Measurements from ENCODE around the gene LTBP4. TPM values are rescaled to one million over a fixed set of nuclear protein-coding genes. Genes with fewer than 3 reads are reported as not detected.

LTBP4 gene
- total and polyA plus RNA-seq, 2 donors (not counting 1 experiment from before 2014, with no cell fraction given) = 81.2 to 105 TPM

- Histone ChIP-seq H3K4me1 (ENCODE audit: control insufficient read depth in 2 of 2, insufficient read depth in 2 of 2, low read length in 2 of 2) (peaks cover 27 to 32% of the 10 kb centered on the region in 2 donors), H3K27ac (ENCODE audit: low read length in 2 of 2) (no peak overlapping the region), H2AFZ (ENCODE audit: insufficient read depth, low read depth, low read length, poor library complexity, severe bottlenecking) (no peak overlapping the region), H3K9me3 (ENCODE audit: control extremely low read depth in 1 of 3, control insufficient read depth in 2 of 3, insufficient read depth in 1 of 3, low read length in 2 of 3) (peaks cover 0 to 18% (median 2%) of the 10 kb centered on the region in 3 donors), H3K27me3 (replicated peaks in 1 of 4; ENCODE audit: control extremely low read depth in 1 of 4, control insufficient read depth in 3 of 4, insufficient read depth in 4 of 4, low read length in 3 of 4) (peaks cover 0 to 40% (median 23%) of the 10 kb centered on the region in 4 experiments), H3K4me3 (ENCODE audit: control extremely low read depth in 1 of 5, extremely low read depth in 1 of 5, insufficient read depth in 1 of 5, low read depth in 2 of 5, low read length in 4 of 5) (no peak overlapping the region), H4K20me1 (ENCODE audit: control insufficient read depth, insufficient read depth, low read length, poor library complexity, severe bottlenecking) (no peaks in the 10 kb centered on the region), H3K4me2 (replicated peaks; ENCODE audit: low read depth, low read length, poor library complexity, severe bottlenecking) (no peak overlapping the region), H3K36me3 (replicated peaks in 1 of 2; ENCODE audit: control extremely low read depth in 1 of 2, control insufficient read depth in 1 of 2, extremely low read depth in 1 of 2, insufficient read depth in 2 of 2, low read length in 1 of 2) (peaks cover 0 to 5% of the 10 kb centered on the region in 2 experiments), H3K9ac (ENCODE audit: low read length) (no peak overlapping the region), H3K79me2 (ENCODE audit: control insufficient read depth, insufficient read depth, low read length) (no peaks in the 10 kb centered on the region)
- Mint-ChIP-seq H3K9me3 (ENCODE audit: insufficient read depth) (no peaks in the 10 kb centered on the region), H3K27me3 (peaks cover 23% of the 10 kb centered on the region), H3K27ac (no peak overlapping the region), H3K4me3 (no peak overlapping the region), H3K4me1 (peaks cover 20% of the 10 kb centered on the region)
- TF ChIP-seq EZH2 (IDR thresholded peaks at IDR 0.05; ENCODE audit: borderline replicate concordance, insufficient read depth, low read depth, low read length, poor library complexity, severe bottlenecking) (no peak), CTCF (IDR thresholded peaks at IDR 0.05) (no peak)
- DNase-seq = peak; percentile 5
- 58% methylated on average over 13 of the region's 13 CpGs for WGBS (ENCODE audit: insufficient coverage)
- POLR2A ChIA-PET = no interaction called here
- CTCF ChIA-PET = interaction anchor here (0.5 to 2.0 kb wide), 3 partner anchors 27 to 44 kb away, joined by 3 to 7 read pairs (median 3); no protein-coding TSS in a partner anchor
- intact Hi-C loops (cut with micrococcal nuclease) = no loop called here
- no peak for ATAC-seq (ENCODE audit: low read depth)
Measured at GRCh38 chr19:40594657-40595091, 6.5 kb upstream of the LTBP4 start.

- intact Hi-C loops (cut with micrococcal nuclease) = no loop called here
- Histone ChIP-seq H3K9me3 (ENCODE audit: control extremely low read depth in 1 of 3, control insufficient read depth in 2 of 3, insufficient read depth in 1 of 3, low read length in 2 of 3) (peaks cover 0 to 28% (median 2%) of the 10 kb centered on the region in 3 donors), H3K27me3 (replicated peaks in 1 of 4; ENCODE audit: control extremely low read depth in 1 of 4, control insufficient read depth in 3 of 4, insufficient read depth in 4 of 4, low read length in 3 of 4) (peaks cover 0 to 58% (median 35%) of the 10 kb centered on the region in 4 experiments), H3K36me3 (replicated peaks in 1 of 2; ENCODE audit: control extremely low read depth in 1 of 2, control insufficient read depth in 1 of 2, extremely low read depth in 1 of 2, insufficient read depth in 2 of 2, low read length in 1 of 2) (no peaks in the 10 kb centered on the region), H3K79me2 (ENCODE audit: control insufficient read depth, insufficient read depth, low read length) (no peaks in the 10 kb centered on the region), H3K4me1 (ENCODE audit: control insufficient read depth in 2 of 2, insufficient read depth in 2 of 2, low read length in 2 of 2) (peaks cover 46 to 49% of the 10 kb centered on the region in 2 donors), H3K4me2 (replicated peaks; ENCODE audit: low read depth, low read length, poor library complexity, severe bottlenecking) (peak overlapping the region; percentile 65), H4K20me1 (ENCODE audit: control insufficient read depth, insufficient read depth, low read length, poor library complexity, severe bottlenecking) (no peaks in the 10 kb centered on the region), H3K4me3 (ENCODE audit: control extremely low read depth in 1 of 5, extremely low read depth in 1 of 5, insufficient read depth in 1 of 5, low read depth in 2 of 5, low read length in 4 of 5) (no peak overlapping the region), H3K27ac (ENCODE audit: low read length in 2 of 2) (no peak overlapping the region), H3K9ac (ENCODE audit: low read length) (no peak overlapping the region), H2AFZ (ENCODE audit: insufficient read depth, low read depth, low read length, poor library complexity, severe bottlenecking) (peak overlapping the region; percentile 16)
- Mint-ChIP-seq H3K9me3 (ENCODE audit: insufficient read depth) (no peaks in the 10 kb centered on the region), H3K27me3 (peaks cover 32% of the 10 kb centered on the region), H3K27ac (no peak overlapping the region), H3K4me1 (peaks cover 31% of the 10 kb centered on the region), H3K4me3 (peak overlapping the region; percentile 16)
- ATAC-seq (ENCODE audit: low read depth) (no peak), DNase-seq (peak; percentile 29)
- ChIA-PET CTCF (interaction anchor here (1.3 to 4.9 kb wide), 3 partner anchors 48 to 292 kb away, joined by 5 to 32 read pairs (median 22); no protein-coding TSS in a partner anchor), POLR2A (interaction anchor here (0.6 kb wide), 1 partner anchor 1194 kb away, joined by 10 read pairs; no protein-coding TSS in a partner anchor)
- WGBS (ENCODE audit: insufficient coverage) = 10% methylated on average over 46 of the region's 53 CpGs
- no peak for TF ChIP-seq EZH2 (IDR thresholded peaks at IDR 0.05; ENCODE audit: borderline replicate concordance, insufficient read depth, low read depth, low read length, poor library complexity, severe bottlenecking)
- no peak for TF ChIP-seq CTCF (IDR thresholded peaks at IDR 0.05)
Measured at GRCh38 chr19:40596608-40597328, 4.4 kb upstream of the LTBP4 start.
